A549 (cell line): ENCODE measurements around the gene PGM2. TPM values are rescaled to one million over a fixed set of nuclear protein-coding genes. Genes with fewer than 3 reads are reported as not detected.
"Not testable (repeated sequence)": the region's sequence is repeated elsewhere in the genome, so short reads cannot be mapped to it uniquely, and the experiment has no call there.

ENCODE experiments used
- ATAC-seq, 2 experiments: fragments of 200-7000 bp in 1 of 2; fragments of >200 bp in 1 of 2; cut with Nextera tagmentation in 1 of 2; cut with Tn5 transposase in 1 of 2; 3 replicates each; pipeline versions ENCODE4 v1.8.0 to v1.9.1; 2018 to 2020; ENCODE audit warnings: mild to moderate bottlenecking in 1 of 2, moderate library complexity in 1 of 2
- CTCF ChIA-PET: fragments of 300-600 bp; sonication (Branson Sonifier 250); formaldehyde crosslinking; extraction: SDS; loops from one replicate; lab custom pipeline; 2021; ENCODE audit warnings: antibody characterized with exemption, inconsistent platforms; lab: Yijun Ruan, JAX
- POLR2A ChIA-PET: fragments of 350-600 bp; formaldehyde crosslinking; extraction: SDS; loops from one replicate; lab custom pipeline; 2021; ENCODE audit warnings: antibody characterized with exemption, inconsistent platforms; lab: Yijun Ruan, JAX
- DNase-seq, 2 experiments: peaks; one replicate each; pipeline versions ENCODE4 v3.0.0 to v3.0.0-alpha.2; 2011 to 2016; ENCODE audit warnings: low read depth in 1 of 2, low spot score in 1 of 2
- FAIRE-seq: peaks from 2 replicates; lab custom pipeline; 2011; peaks lifted over from hg19 to GRCh38; lab: Jason Lieb, UNC
- H3K27ac ChIP-seq, 2 experiments: fragments of >200 bp; sonication (Bioruptor Twin); formaldehyde crosslinking; 3 replicates each; pipeline ENCODE4 v1.5.1; 2016 to 2017
- H3K4me1 ChIP-seq: fragments of >200 bp; sonication (Bioruptor Twin); formaldehyde crosslinking; 3 replicates; pipeline ENCODE4 v1.6.1; 2016
- H3K4me2 ChIP-seq: fragments of >200 bp; sonication (Bioruptor Twin); formaldehyde crosslinking; 3 replicates; pipeline ENCODE4 v1.6.1; 2016
- H3K4me3 ChIP-seq: fragments of >200 bp; sonication (Bioruptor Twin); formaldehyde crosslinking; 3 replicates; pipeline ENCODE4 v1.5.1; 2016
- H3K9me3 ChIP-seq: fragments of >200 bp; sonication (Bioruptor Twin); formaldehyde crosslinking; 3 replicates; pipeline ENCODE4 v1.6.1; 2016
- CEBPB ChIP-seq, 2 experiments: fragments of >200 bp in 1 of 2; sonication (Bioruptor Twin) in 1 of 2; formaldehyde crosslinking in 1 of 2; IDR thresholded peaks; 2 replicates each; pipeline ENCODE4 v1.6.1; 2012 to 2016
- CHD2 ChIP-seq: fragments of 150-350 bp; IDR thresholded peaks from 2 replicates; pipeline ENCODE4 v1.6.1; 2014; ENCODE audit warnings: low read length; ENCODE audit not compliant: partially characterized antibody
- CTCF ChIP-seq: fragments of >200 bp; sonication (Bioruptor Twin); formaldehyde crosslinking; IDR thresholded peaks from 3 replicates; pipeline ENCODE4 v1.5.1; 2016
- EP300 ChIP-seq, 2 experiments: fragments of >200 bp; sonication (Bioruptor Twin); formaldehyde crosslinking; IDR thresholded peaks; 2 replicates in 1 of 2; 3 replicates in 1 of 2; pipeline ENCODE4 v1.6.1; 2016 to 2017
- ESRRA ChIP-seq: fragments of 150-350 bp; IDR thresholded peaks from 2 replicates; pipeline ENCODE4 v1.6.1; 2014; ENCODE audit warnings: mild to moderate bottlenecking, low read length, borderline replicate concordance
- FOSB ChIP-seq: fragments of 250-450 bp; sonication (Bioruptor Pico); IDR thresholded peaks from 2 replicates; pipeline ENCODE4 v1.5.0; 2020; ENCODE audit warnings: mild to moderate bottlenecking, moderate library complexity
- FOXS1 ChIP-seq: fragments of 250-450 bp; sonication (Bioruptor Pico); IDR thresholded peaks from 2 replicates; pipeline ENCODE4 v1.5.0; 2020; ENCODE audit warnings: mild to moderate bottlenecking, moderate library complexity
- HES2 ChIP-seq: fragments of >200 bp; sonication (Bioruptor Twin); formaldehyde crosslinking; IDR thresholded peaks from 2 replicates; pipeline ENCODE4 v1.6.1; 2016
- HOXA7 ChIP-seq: fragments of 250-450 bp; sonication (Bioruptor Pico); IDR thresholded peaks from 2 replicates; pipeline ENCODE4 v1.5.0; 2020; ENCODE audit warnings: mild to moderate bottlenecking, moderate library complexity
- HOXB5 ChIP-seq: fragments of 250-450 bp; sonication (Bioruptor Pico); IDR thresholded peaks from 2 replicates; pipeline ENCODE4 v1.5.0; 2020; ENCODE audit warnings: mild to moderate bottlenecking, moderate library complexity
- JUNB ChIP-seq: fragments of >200 bp; sonication (Bioruptor Twin); formaldehyde crosslinking; IDR thresholded peaks from 2 replicates; pipeline ENCODE4 v1.6.1; 2016
- NFE2L2 ChIP-seq: fragments of 150-350 bp; conservative IDR thresholded peaks from 2 replicates; pipeline ENCODE4 v1.6.1; 2014; ENCODE audit warnings: low read length
- NPAS2 ChIP-seq: fragments of 250-450 bp; sonication (Bioruptor Pico); IDR thresholded peaks from 2 replicates; pipeline ENCODE4 v1.8.0; 2022; ENCODE audit warnings: mild to moderate bottlenecking, moderate library complexity, borderline replicate concordance
- NR3C1 ChIP-seq: fragments of >200 bp; sonication (Bioruptor Twin); formaldehyde crosslinking; IDR thresholded peaks from 3 replicates; pipeline ENCODE4 v1.6.1; 2017
- RARB ChIP-seq: fragments of 250-450 bp; sonication (Bioruptor Pico); IDR thresholded peaks from 2 replicates; pipeline ENCODE4 v1.8.0; 2021; ENCODE audit warnings: mild to moderate bottlenecking, moderate library complexity
- SREBF2 ChIP-seq: fragments of 450-650 bp; IDR thresholded peaks from 2 replicates; pipeline ENCODE4 v1.6.1; 2014; ENCODE audit warnings: mild to moderate bottlenecking, moderate library complexity
- ZC3H11A ChIP-seq: fragments of 450-650 bp; IDR thresholded peaks from 2 replicates; pipeline ENCODE4 v1.6.1; 2014; ENCODE audit warnings: antibody characterized with exemption, mild to moderate bottlenecking
- ZSCAN20 ChIP-seq: fragments of 250-450 bp; sonication (Bioruptor Pico); IDR thresholded peaks from 2 replicates; pipeline ENCODE4 v1.8.0; 2022; ENCODE audit warnings: mild to moderate bottlenecking, moderate library complexity
- WGBS: methylation state at CpG from one replicate; pipeline ENCODE4 v1.1.6; 2017; ENCODE audit errors: missing lambda C conversion rate; 5-methylcytosine and 5-hydroxymethylcytosine counted together
- polyA plus RNA-seq, 4 experiments: library from polyadenylated mRNA; depleted of rRNA in 3 of 4; stranded (reverse); fragments of >200 nt; fragmentation: RNase III in 1 of 4; extraction: RNeasy Plus Mini Kit Qiagen cat#74134 plus additional on column Dnase treatment in 1 of 4; gene quantifications; 2 replicates in 3 of 4; 3 replicates in 1 of 4; pipeline ENCODE4 v1.2.3, GENCODE V29; 2011 to 2017
- TF ChIP-seq, protein P1 (sequence below): fragments of >200 bp; sonication (Bioruptor Twin); formaldehyde crosslinking; IDR thresholded peaks from 3 replicates; pipeline ENCODE4 v1.6.1; 2016
- TF ChIP-seq, protein P2 (sequence below): fragments of 200-600 bp; sonication (generic); IDR thresholded peaks from 2 replicates; pipeline ENCODE4 v1.6.1; 2016; ENCODE audit warnings: antibody characterized with exemption, mild to moderate bottlenecking, moderate library complexity
- TF ChIP-seq, protein P3 (sequence below): IDR thresholded peaks from 2 replicates; pipeline ENCODE4 v1.6.1; 2012; ENCODE audit warnings: low read depth, borderline replicate concordance

Gene PGM2
- polyA plus RNA-seq, 2 of the 4 experiments (the other 2 are of a cell fraction): 11.4 to 17.0 TPM

- H3K4me2 ChIP-seq: peak overlapping the region; percentile 94
- POLR2A ChIA-PET, DNase-seq, FAIRE-seq, ATAC-seq, H3K9me3 ChIP-seq: not testable (repeated sequence)
- H3K4me1 ChIP-seq: peaks cover 13% of the 10 kb centered on the region; the same call in 2 of the 3 replicates
- H3K4me3 ChIP-seq: peak overlapping the region; percentile 93
- peak; percentile 29; the same call in 1 of the 3 replicates for TF ChIP-seq CTCF
- WGBS: 8% methylated on average over 9 of the region's 9 CpGs
- H3K27ac ChIP-seq: peak overlapping the region; percentile 83 to 91; a peak in 5 of 6 replicates
- CTCF ChIA-PET: interaction anchor here (1.0 to 2.2 kb wide), 7 partner anchors 10 to 372 kb away, joined by 3 to 7 read pairs (median 4); no protein-coding TSS in a partner anchor
These were observed 985 bp upstream of the PGM2 start for GRCh38 chr4:37825501-37825900.

DNA sequence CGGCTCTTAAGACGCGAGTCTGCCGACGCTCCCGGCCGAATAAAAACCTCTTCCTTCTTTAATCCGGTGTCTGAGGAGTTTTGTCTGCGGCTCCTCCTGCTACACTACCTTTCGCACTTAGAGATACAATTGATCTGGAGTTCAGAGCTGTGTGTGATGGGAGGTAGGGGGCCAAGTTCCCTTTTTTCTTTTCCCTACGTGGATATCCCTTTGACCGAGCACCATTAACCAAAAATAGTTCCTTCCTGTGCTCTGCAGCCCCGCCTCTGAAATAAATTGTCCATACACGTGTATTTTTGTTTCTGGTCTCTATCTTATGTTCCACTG, 555 bp upstream of the PGM2 start:
- peak overlapping the region; percentile 83 to 91 for H3K27ac ChIP-seq

DNA sequence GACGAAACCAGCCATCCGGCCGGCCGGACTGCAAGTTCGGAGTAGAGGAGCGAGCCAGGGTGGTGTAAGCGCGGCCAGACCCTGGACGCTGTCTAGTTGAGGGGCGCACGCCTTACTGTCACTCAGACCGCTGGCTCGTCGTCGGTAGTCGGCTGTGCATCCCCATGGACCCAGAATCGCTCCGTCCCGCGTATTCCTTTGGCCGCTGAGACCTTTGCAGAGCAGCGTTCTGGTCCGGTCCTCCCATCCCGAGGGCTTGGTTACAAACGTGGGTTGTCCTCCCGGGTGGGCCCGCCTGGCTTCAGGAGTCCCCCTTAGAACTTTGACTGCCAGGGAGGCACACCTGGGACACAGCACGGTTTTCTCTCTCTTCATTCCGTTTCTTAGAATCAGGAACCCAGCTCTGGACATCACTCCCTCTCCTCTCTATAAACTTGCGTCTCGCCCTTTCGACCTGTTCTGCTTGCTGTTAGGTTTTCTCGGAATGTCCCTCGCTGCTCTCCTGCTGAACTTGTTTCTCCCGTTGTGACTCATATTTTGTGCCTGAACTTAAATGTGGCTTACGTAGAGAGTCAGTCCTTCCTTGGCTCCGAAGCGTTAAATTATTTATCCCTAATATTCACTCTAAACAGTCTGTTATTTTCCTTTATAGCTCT, 672 bp downstream of the PGM2 start:
- peak in 1 of 2 experiments; percentile 2 for DNase-seq
- peak; percentile 48 to 65 for ATAC-seq
- H3K27ac ChIP-seq: peak overlapping the region; percentile 83 to 91
- H3K9me3 ChIP-seq: no peaks in the 10 kb centered on the region
- H3K4me1 ChIP-seq: peaks cover 13% of the 10 kb centered on the region; the same call in 2 of the 3 replicates
- TF ChIP-seq, protein P1, sequence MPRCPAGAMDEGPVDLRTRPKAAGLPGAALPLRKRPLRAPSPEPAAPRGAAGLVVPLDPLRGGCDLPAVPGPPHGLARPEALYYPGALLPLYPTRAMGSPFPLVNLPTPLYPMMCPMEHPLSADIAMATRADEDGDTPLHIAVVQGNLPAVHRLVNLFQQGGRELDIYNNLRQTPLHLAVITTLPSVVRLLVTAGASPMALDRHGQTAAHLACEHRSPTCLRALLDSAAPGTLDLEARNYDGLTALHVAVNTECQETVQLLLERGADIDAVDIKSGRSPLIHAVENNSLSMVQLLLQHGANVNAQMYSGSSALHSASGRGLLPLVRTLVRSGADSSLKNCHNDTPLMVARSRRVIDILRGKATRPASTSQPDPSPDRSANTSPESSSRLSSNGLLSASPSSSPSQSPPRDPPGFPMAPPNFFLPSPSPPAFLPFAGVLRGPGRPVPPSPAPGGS: no peak
- TF ChIP-seq HOXA7 (CRISPR knock-in tag) (no peak), CEBPB (IDR thresholded peaks at IDR 0.05) (no peak), FOXS1 (CRISPR knock-in tag) (no peak), NR3C1 (no peak), HOXB5 (CRISPR knock-in tag) (no peak), HES2 (no peak), ZC3H11A (no peak), ZSCAN20 (CRISPR knock-in tag) (no peak), RARB (CRISPR knock-in tag) (no peak), NFE2L2 (no peak), EP300 (IDR thresholded peaks at IDR 0.05) (no peak), NPAS2 (CRISPR knock-in tag) (no peak), SREBF2 (no peak), FOSB (CRISPR knock-in tag) (no peak)
- TF ChIP-seq, protein P2, sequence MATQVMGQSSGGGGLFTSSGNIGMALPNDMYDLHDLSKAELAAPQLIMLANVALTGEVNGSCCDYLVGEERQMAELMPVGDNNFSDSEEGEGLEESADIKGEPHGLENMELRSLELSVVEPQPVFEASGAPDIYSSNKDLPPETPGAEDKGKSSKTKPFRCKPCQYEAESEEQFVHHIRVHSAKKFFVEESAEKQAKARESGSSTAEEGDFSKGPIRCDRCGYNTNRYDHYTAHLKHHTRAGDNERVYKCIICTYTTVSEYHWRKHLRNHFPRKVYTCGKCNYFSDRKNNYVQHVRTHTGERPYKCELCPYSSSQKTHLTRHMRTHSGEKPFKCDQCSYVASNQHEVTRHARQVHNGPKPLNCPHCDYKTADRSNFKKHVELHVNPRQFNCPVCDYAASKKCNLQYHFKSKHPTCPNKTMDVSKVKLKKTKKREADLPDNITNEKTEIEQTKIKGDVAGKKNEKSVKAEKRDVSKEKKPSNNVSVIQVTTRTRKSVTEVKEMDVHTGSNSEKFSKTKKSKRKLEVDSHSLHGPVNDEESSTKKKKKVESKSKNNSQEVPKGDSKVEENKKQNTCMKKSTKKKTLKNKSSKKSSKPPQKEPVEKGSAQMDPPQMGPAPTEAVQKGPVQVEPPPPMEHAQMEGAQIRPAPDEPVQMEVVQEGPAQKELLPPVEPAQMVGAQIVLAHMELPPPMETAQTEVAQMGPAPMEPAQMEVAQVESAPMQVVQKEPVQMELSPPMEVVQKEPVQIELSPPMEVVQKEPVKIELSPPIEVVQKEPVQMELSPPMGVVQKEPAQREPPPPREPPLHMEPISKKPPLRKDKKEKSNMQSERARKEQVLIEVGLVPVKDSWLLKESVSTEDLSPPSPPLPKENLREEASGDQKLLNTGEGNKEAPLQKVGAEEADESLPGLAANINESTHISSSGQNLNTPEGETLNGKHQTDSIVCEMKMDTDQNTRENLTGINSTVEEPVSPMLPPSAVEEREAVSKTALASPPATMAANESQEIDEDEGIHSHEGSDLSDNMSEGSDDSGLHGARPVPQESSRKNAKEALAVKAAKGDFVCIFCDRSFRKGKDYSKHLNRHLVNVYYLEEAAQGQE: no peak
- TF ChIP-seq, protein P3, sequence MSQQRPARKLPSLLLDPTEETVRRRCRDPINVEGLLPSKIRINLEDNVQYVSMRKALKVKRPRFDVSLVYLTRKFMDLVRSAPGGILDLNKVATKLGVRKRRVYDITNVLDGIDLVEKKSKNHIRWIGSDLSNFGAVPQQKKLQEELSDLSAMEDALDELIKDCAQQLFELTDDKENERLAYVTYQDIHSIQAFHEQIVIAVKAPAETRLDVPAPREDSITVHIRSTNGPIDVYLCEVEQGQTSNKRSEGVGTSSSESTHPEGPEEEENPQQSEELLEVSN: no peak
- FAIRE-seq: no peak
- peak overlapping the region; percentile 93 for H3K4me3 ChIP-seq
- H3K4me2 ChIP-seq: peak overlapping the region; percentile 94
- ChIA-PET CTCF (interaction anchor here (0.7 to 2.2 kb wide), 3 partner anchors 19 to 233 kb away, joined by 3 to 7 read pairs (median 5); no protein-coding TSS in a partner anchor), POLR2A (interaction anchor here (1.3 to 1.5 kb wide), 2 partner anchors 9 to 25 kb away, joined by 3 to 4 read pairs; no protein-coding TSS in a partner anchor)
- 25% methylated on average over 26 of the region's 38 CpGs for WGBS

More for the DNA sequence above, 555 bp upstream of the PGM2 start:
- CTCF ChIA-PET: interaction anchor here (1.0 to 2.2 kb wide), 8 partner anchors 10 to 373 kb away, joined by 3 to 7 read pairs (median 4); no protein-coding TSS in a partner anchor
- Histone ChIP-seq H3K9me3 (no peaks in the 10 kb centered on the region), H3K4me3 (peak overlapping the region; percentile 93), H3K4me1 (peaks cover 13% of the 10 kb centered on the region; the same call in 2 of the 3 replicates), H3K4me2 (peak overlapping the region; percentile 94)
- FAIRE-seq: no peak
- ATAC-seq: peak; percentile 63 to 68
- 2% methylated on average over 14 of the region's 14 CpGs for WGBS
- TF ChIP-seq CHD2: no peak
- no peak for TF ChIP-seq NFE2L2
- TF ChIP-seq ESRRA: no peak
- TF ChIP-seq JUNB: no peak
- POLR2A ChIA-PET: interaction anchor here (1.3 to 1.5 kb wide), 2 partner anchors 10 to 24 kb away, joined by 3 to 4 read pairs; no protein-coding TSS in a partner anchor
- no peak for DNase-seq
